Smooth muscle cell of the umbilical artery (primary cell): Measurements from ENCODE around the gene ARFGEF2. TPM values are rescaled to one million over a fixed set of nuclear protein-coding genes. Genes with fewer than 3 reads are reported as not detected.

Experiments
- total RNA-seq: library from RNA; depleted of rRNA; stranded (reverse); fragments of >200 nt; gene quantifications from 2 replicates; pipeline ENCODE4 v1.2.3, GENCODE V29; 2014

ARFGEF2 gene
- total RNA-seq = 47.5 and 56.7 TPM in 2 replicates

DNA sequence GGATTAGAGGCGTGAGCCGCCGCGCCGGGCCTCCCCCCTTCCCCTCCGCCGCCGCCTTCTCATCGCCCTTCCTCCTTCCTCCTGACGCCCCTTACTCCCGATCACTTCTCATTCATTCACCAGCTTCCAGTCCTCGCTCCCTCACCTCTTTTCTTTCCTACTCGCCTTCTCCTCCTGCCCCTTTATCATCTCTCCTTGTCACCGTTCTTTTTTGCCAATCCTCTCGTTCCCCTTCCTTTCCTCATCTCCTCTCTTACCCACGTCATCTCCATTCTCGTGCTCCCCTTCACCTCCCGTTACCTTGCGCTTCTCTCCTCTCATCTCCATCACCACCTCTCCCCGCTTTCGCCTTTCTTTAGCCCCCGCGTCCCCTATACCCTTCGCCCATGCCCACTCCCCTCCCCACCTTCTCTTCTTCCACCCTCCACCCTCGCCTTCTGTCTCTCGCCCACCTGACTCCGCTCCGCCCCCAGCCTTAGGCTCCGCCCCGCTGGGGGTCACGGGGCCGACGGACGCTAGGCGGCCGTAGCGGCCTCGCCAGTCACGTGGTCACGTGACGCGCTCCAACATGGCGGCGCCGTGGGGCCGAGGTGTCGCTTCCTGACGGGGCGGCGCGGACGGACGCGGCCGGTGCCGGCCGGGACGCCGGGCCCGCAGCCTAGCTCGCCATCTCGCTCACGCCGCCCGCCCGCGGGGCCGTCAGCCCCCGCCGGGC, at the start of gene ARFGEF2:
TSS of gene ARFGEF2 (plus strand) at position 544 of the 715 bp plus-strand sequence. CDS start 179 bp downstream, outside the sequence.

DNA sequence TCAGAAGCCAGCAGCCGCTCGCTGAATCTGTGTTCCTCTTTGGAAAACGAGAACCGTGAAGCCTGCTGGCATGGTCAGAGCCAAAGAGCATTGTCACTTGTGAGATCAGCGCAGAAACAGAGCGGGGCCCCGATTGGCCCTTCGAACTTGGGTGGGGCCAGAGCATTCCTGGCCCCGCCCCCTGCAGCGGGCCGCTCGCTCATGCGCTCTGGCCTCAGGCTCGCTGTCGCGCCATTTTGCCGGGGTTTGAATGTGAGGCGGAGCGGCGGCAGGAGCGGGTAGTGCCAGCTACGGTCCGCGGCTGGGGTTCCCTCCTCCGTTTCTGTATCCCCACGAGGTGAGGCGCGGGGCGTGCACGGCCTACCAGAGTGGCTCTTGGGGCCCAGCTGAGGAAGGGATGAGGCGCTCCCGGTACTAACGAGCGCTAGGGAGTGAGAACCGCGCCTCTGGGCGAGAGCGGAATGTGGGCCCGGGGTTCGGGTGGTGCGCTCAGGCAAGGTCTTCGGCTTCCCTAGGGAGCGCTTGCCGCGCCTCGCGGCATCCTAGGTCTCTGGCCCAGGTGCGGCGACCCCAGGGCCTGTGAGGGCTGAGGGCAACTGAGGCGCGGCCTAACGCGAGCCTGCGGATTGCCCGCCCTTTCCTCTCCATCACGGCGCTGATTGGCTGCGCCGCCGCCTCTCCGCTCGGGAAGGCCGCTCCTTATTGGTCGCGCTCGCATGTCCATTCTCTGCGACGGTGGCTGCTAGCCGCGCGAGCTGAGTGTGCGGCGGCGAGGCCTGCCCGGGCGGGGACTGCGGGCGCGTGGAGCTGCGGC, 124.8 kb downstream of the ARFGEF2 start, which contains the start of gene CSE1L:
TSS of gene CSE1L (plus strand) at position 226 of the 814 bp plus-strand sequence. CDS start 12,152 bp downstream, outside the sequence.

Other genes starting within 250 kb of the ARFGEF2 start
- 2.1 and 15.3 TPM in 2 replicates for gene PREX1, start 93.7 kb upstream of the ARFGEF2 start, total RNA-seq
- gene CSE1L, start 124.6 kb downstream of the ARFGEF2 start, total RNA-seq = 59.1 and 113 TPM in 2 replicates